Osteocyte (in vitro differentiated cells): ENCODE measurements around the gene TEX261. TPM values are rescaled to one million over a fixed set of nuclear protein-coding genes. Genes with fewer than 3 reads are reported as not detected.

Experiments
- DNase-seq: peaks from one replicate; pipeline ENCODE4 v3.0.0; 2021; ENCODE audit warnings: mixed read lengths; ENCODE audit not compliant: unreplicated experiment; ENCODE audit errors: extremely low spot score
- H3K27ac Mint-ChIP-seq: one replicate; pipeline ENCODE4 v1.8.0; 2021; ENCODE audit warnings: mild to moderate bottlenecking, mixed read lengths; ENCODE audit not compliant: unreplicated experiment
- H3K27me3 Mint-ChIP-seq: one replicate; pipeline ENCODE4 v1.8.0; 2021; ENCODE audit warnings: mixed read lengths; ENCODE audit not compliant: unreplicated experiment
- H3K36me3 Mint-ChIP-seq: one replicate; pipeline ENCODE4 v1.8.0; 2021; ENCODE audit warnings: mixed read lengths; ENCODE audit not compliant: unreplicated experiment
- H3K4me1 Mint-ChIP-seq: one replicate; pipeline ENCODE4 v1.8.0; 2021; ENCODE audit warnings: mixed read lengths; ENCODE audit not compliant: unreplicated experiment
- H3K4me3 Mint-ChIP-seq: one replicate; pipeline ENCODE4 v1.8.0; 2021; ENCODE audit warnings: mild to moderate bottlenecking, moderate library complexity, mixed read lengths; ENCODE audit not compliant: unreplicated experiment
- H3K9me3 Mint-ChIP-seq: one replicate; pipeline ENCODE4 v1.8.0; 2021; ENCODE audit warnings: mixed read lengths; ENCODE audit not compliant: unreplicated experiment
- CTCF ChIP-seq: fragments of 200-600 bp; sonication (generic); IDR thresholded peaks from 2 replicates; pipeline ENCODE4 v1.5.0; 2021; ENCODE audit warnings: antibody characterized with exemption, mild to moderate bottlenecking, moderate library complexity
- total RNA-seq: library from RNA; stranded (reverse); gene quantifications from 2 replicates; pipeline ENCODE4 v1.2.1, GENCODE V29; 2021

Gene TEX261
- total RNA-seq, 1 donor from 2014 or later = 71.2 TPM

- H3K36me3 Mint-ChIP-seq = no peaks in the 10 kb centered on the region
- DNase-seq = peak; percentile 66
- H3K4me1 Mint-ChIP-seq = peaks cover 10% of the 10 kb centered on the region
- TF ChIP-seq CTCF = no peak
- H3K4me3 Mint-ChIP-seq = no peak overlapping the region
- no peak overlapping the region for H3K27ac Mint-ChIP-seq
- H3K9me3 Mint-ChIP-seq = no peaks in the 10 kb centered on the region
- no peaks in the 10 kb centered on the region for H3K27me3 Mint-ChIP-seq
Observed at GRCh38 chr2:70939839-70940580, 54.7 kb downstream of the TEX261 start.

GRCh38 chr2:70939001-70939838 is 55.5 kb downstream of the TEX261 start:
- DNase-seq = peak; percentile 83
- no peaks in the 10 kb centered on the region for H3K36me3 Mint-ChIP-seq
- H3K27ac Mint-ChIP-seq = no peak overlapping the region
- H3K27me3 Mint-ChIP-seq = no peaks in the 10 kb centered on the region
- H3K9me3 Mint-ChIP-seq = no peaks in the 10 kb centered on the region
- H3K4me1 Mint-ChIP-seq = peaks cover 10% of the 10 kb centered on the region
- TF ChIP-seq CTCF = no peak
- no peak overlapping the region for H3K4me3 Mint-ChIP-seq

- Mint-ChIP-seq H3K27me3 (no peaks in the 10 kb centered on the region), H3K36me3 (no peaks in the 10 kb centered on the region), H3K4me1 (peaks cover 7% of the 10 kb centered on the region), H3K9me3 (no peaks in the 10 kb centered on the region), H3K27ac (no peak overlapping the region), H3K4me3 (no peak overlapping the region)
- no peak for TF ChIP-seq CTCF
- DNase-seq = peak; percentile 69
Observed at GRCh38 chr2:70938586-70938950, 56.1 kb downstream of the TEX261 start.

GRCh38 chr2:70937866-70938585 is 56.6 kb downstream of the TEX261 start:
- no peaks in the 10 kb centered on the region for H3K9me3 Mint-ChIP-seq
- H3K27ac Mint-ChIP-seq = no peak overlapping the region
- no peaks in the 10 kb centered on the region for H3K27me3 Mint-ChIP-seq
- peak; percentile 75 for DNase-seq
- H3K36me3 Mint-ChIP-seq = peaks cover 5% of the 10 kb centered on the region
- no peak for TF ChIP-seq CTCF
- no peak overlapping the region for H3K4me3 Mint-ChIP-seq
- peaks cover 5% of the 10 kb centered on the region for H3K4me1 Mint-ChIP-seq
